ENCODE results near the gene GCSAML. TPM values are rescaled to one million over a fixed set of nuclear protein-coding genes. Genes with fewer than 3 reads are reported as not detected.

Gene GCSAML
- total RNA-seq, 2 donors from 2014 or later: 0.66 TPM; not detected in 1

GRCh38 chr1:247535402-247535801 is 13.5 kb upstream of the GCSAML start:
- ATAC-seq (no peak), DNase-seq (no peak)
- Histone ChIP-seq H3K4me1 (no peaks in the 10 kb centered on the region), H3K4me3 (no peak overlapping the region), H3K27me3 (no peaks in the 10 kb centered on the region), H3K9me3 (no peaks in the 10 kb centered on the region), H3K36me3 (replicated peaks in 1 of 2; ENCODE audit: insufficient read depth in 1 of 2, low read depth in 2 of 2) (no peaks in the 10 kb centered on the region), H3K27ac (no peak overlapping the region)
- 42 to 51% methylated on average over 3 of the region's 3 CpGs for WGBS, 2 donors
- intact Hi-C loops (cut with DNase I): no loop called here
- TF ChIP-seq CTCF (IDR thresholded peaks at IDR 0.05) (no peak), POLR2A (IDR thresholded peaks at IDR 0.05) (no peak)

- 57 to 66% methylated on average over 2 of the region's 2 CpGs for WGBS, 2 donors
- Histone ChIP-seq H3K9me3 (no peaks in the 10 kb centered on the region), H3K27me3 (no peaks in the 10 kb centered on the region), H3K4me3 (no peak within 1 kb of the TSS), H3K4me1 (no peaks in the 10 kb centered on the region), H3K36me3 (replicated peaks in 1 of 2; ENCODE audit: insufficient read depth in 1 of 2, low read depth in 2 of 2) (no peaks in the 10 kb centered on the region), H3K27ac (no peak within 1 kb of the TSS)
- no peak for TF ChIP-seq POLR2A (IDR thresholded peaks at IDR 0.05)
- TF ChIP-seq CTCF (IDR thresholded peaks at IDR 0.05): no peak
- ATAC-seq (no peak), DNase-seq (no peak)
- intact Hi-C loops (cut with DNase I): no loop called here
Measured at GRCh38 chr1:247536340-247536739, 12.6 kb upstream of the GCSAML start, which contains the start of gene OR2C3. Gene OR2C3 (minus strand): TSS chr1:247536440. CDS start chr1:247532511, 3,929 bp downstream.

GRCh38 chr1:247538561-247538960 is 10.4 kb upstream of the GCSAML start:
- TF ChIP-seq POLR2A (IDR thresholded peaks at IDR 0.05) (no peak), CTCF (IDR thresholded peaks at IDR 0.05) (no peak)
- intact Hi-C loops (cut with DNase I): no loop called here
- Histone ChIP-seq H3K4me1 (no peaks in the 10 kb centered on the region), H3K27ac (no peak overlapping the region), H3K36me3 (replicated peaks in 1 of 2; ENCODE audit: insufficient read depth in 1 of 2, low read depth in 2 of 2) (no peaks in the 10 kb centered on the region), H3K9me3 (no peaks in the 10 kb centered on the region), H3K4me3 (no peak overlapping the region), H3K27me3 (no peaks in the 10 kb centered on the region)
- no peak for ATAC-seq
- no peak for DNase-seq
- 59 to 75% methylated on average over 5 of the region's 5 CpGs for WGBS, 2 donors

- no peak overlapping the region for H3K27ac ChIP-seq
- TF ChIP-seq CTCF (IDR thresholded peaks at IDR 0.05) (no peak), POLR2A (IDR thresholded peaks at IDR 0.05) (no peak)
- no peaks in the 10 kb centered on the region for H3K4me1 ChIP-seq
- WGBS, 2 donors: 55 to 64% methylated on average over 6 of the region's 6 CpGs
- no peak for DNase-seq
- no peaks in the 10 kb centered on the region for H3K27me3 ChIP-seq
- no peak for ATAC-seq
- H3K9me3 ChIP-seq: no peaks in the 10 kb centered on the region
- intact Hi-C loops (cut with DNase I): no loop called here
- H3K4me3 ChIP-seq: no peak overlapping the region
- no peaks in the 10 kb centered on the region for H3K36me3 ChIP-seq (replicated peaks in 1 of 2; ENCODE audit: insufficient read depth in 1 of 2, low read depth in 2 of 2)
Measured at GRCh38 chr1:247539215-247539614, 9.7 kb upstream of the GCSAML start.

- 33 to 34% methylated on average over 7 of the region's 7 CpGs for WGBS, 2 donors
- H3K27me3 ChIP-seq: no peaks in the 10 kb centered on the region
- intact Hi-C loops (cut with DNase I): no loop called here
Measured at GRCh38 chr1:247540581-247540980, 8.4 kb upstream of the GCSAML start.

More at GRCh38 chr1:247540581-247540980, 8.4 kb upstream of the GCSAML start:
- no peaks in the 10 kb centered on the region for H3K36me3 ChIP-seq (replicated peaks in 1 of 2; ENCODE audit: insufficient read depth in 1 of 2, low read depth in 2 of 2)
- no peaks in the 10 kb centered on the region for H3K4me1 ChIP-seq
- DNase-seq (no peak), ATAC-seq (no peak)
- no peak overlapping the region for H3K4me3 ChIP-seq
- H3K9me3 ChIP-seq: no peaks in the 10 kb centered on the region
- TF ChIP-seq POLR2A (IDR thresholded peaks at IDR 0.05) (no peak), CTCF (IDR thresholded peaks at IDR 0.05) (no peak)
- no peak overlapping the region for H3K27ac ChIP-seq

Measured in body of pancreas (tissue), 4 donors.